Renal cortex interstitium (tissue), 11 donors: ENCODE results near the gene SUMO3. TPM values are rescaled to one million over a fixed set of nuclear protein-coding genes. Genes with fewer than 3 reads are reported as not detected.

Experiments
- DNase-seq, 11 donors: peaks; one replicate each; pipeline ENCODE4 v3.0.0-alpha.2; 2013; ENCODE audit warnings: low read depth in 9 of 11, low spot score in 4 of 11; ENCODE audit errors: extremely low read depth in 1 of 11
- polyA plus RNA-seq, 3 donors: library from polyadenylated mRNA; unstranded; fragments of 120-200 nt; gene quantifications; one replicate each; pipeline ENCODE4 v1.2.1, GENCODE V29; 2013; ENCODE audit not compliant: insufficient read length in 3 of 3

Gene SUMO3
- polyA plus RNA-seq, 3 donors, result 93.3 to 123 (median 115) TPM

DNA sequence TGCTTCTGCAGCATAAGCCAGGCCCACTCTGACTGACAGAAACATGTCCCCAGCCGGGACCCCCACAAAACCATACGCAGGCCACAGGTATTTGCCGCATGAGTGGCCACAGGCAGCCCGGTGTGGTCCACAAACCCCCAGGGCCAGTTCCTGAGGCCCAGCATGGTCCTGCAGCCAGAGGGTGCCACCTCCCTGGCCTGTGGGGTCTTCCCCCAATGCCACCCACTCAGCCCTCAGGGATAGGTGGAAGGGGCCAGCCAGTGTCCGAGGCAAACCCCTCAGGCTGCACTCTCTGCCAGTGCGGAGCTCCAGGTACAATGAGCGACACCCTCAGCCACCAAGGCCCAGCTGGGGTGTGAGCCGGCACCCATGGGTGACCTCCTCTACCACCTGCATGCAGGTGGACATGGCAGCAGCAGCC is 59.7 kb downstream of the SUMO3 start:
- DNase-seq, result no peak

DNA sequence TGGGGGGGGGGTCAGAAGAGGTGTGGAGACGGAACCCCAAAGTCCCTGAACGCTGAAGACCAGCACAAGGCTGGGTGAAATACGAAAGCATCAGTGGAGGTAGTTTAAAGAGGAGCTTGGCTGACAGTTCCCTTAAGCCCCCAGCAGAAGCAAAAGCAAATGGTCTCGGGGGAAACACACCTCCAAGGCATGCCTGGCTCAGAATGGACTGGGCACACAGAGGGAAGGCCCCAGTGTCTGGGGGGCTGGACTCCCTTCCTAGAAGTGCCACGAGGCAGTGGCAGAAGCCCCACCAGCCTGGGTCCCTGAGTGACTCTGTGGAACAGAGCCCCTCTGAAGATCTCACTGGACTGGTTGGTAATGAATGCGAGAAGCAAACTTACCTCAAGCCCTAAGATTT is 60.1 kb downstream of the SUMO3 start:
- no peak for DNase-seq

- no peak for DNase-seq
These were observed 61.3 kb downstream of the SUMO3 start for GRCh38 chr21:44756423-44757185.

Other genes starting within 250 kb of the SUMO3 start
- gene KRTAP10-4, start 244.3 kb downstream of the SUMO3 start, polyA plus RNA-seq, result not detected
- gene KRTAP10-5, start 237.5 kb downstream of the SUMO3 start, polyA plus RNA-seq, result not detected
- not detected for gene KRTAP10-6, start 225.6 kb downstream of the SUMO3 start, polyA plus RNA-seq
- not detected for gene KRTAP10-7, start 217.5 kb downstream of the SUMO3 start, polyA plus RNA-seq
- not detected for gene KRTAP10-8, start 206.0 kb downstream of the SUMO3 start, polyA plus RNA-seq
- not detected for gene KRTAP10-9, start 191.0 kb downstream of the SUMO3 start, polyA plus RNA-seq
- gene KRTAP10-10, start 180.7 kb downstream of the SUMO3 start, polyA plus RNA-seq, result not detected
- gene KRTAP10-11, start 171.6 kb downstream of the SUMO3 start, polyA plus RNA-seq, result not detected
- gene KRTAP12-4, start 163.4 kb downstream of the SUMO3 start, polyA plus RNA-seq, result not detected
- gene KRTAP12-3, start 160.1 kb downstream of the SUMO3 start, polyA plus RNA-seq, result not detected
- gene KRTAP12-2, start 151.1 kb downstream of the SUMO3 start, polyA plus RNA-seq, result not detected
- gene KRTAP12-1, start 135.9 kb downstream of the SUMO3 start, polyA plus RNA-seq, result not detected
- gene KRTAP10-12, start 120.9 kb downstream of the SUMO3 start, polyA plus RNA-seq, result not detected
- 1 to 10 TPM in 1 of 3 donors, under 1 TPM in 2; 0.82 to 1.5 (median 0.89) TPM for gene TSPEAR, start 106.5 kb downstream of the SUMO3 start, polyA plus RNA-seq
- 100 to 1,000 TPM in 1 of 3 donors, 10 to 100 TPM in 2; 82.1 to 132 (median 83.4) TPM for gene UBE2G2, start 16.2 kb downstream of the SUMO3 start, polyA plus RNA-seq
- 100 to 1,000 TPM; 260 to 299 (median 281) TPM for gene PTTG1IP, start 55.6 kb upstream of the SUMO3 start, polyA plus RNA-seq
- gene ITGB2, start 102.8 kb upstream of the SUMO3 start, polyA plus RNA-seq, result 10 to 100 TPM in 2 of 3 donors, 1 to 10 TPM in 1; 8.8 to 13.0 (median 10.5) TPM
- gene SLX9, start 122.0 kb upstream of the SUMO3 start, polyA plus RNA-seq, result 10 to 100 TPM; 12.6 to 23.3 (median 19.8) TPM